SK-N-SH treated with all-trans-retinoic acid at 6 μM for 48 hours (cell line): ENCODE results near the gene GON7.

Experiments used
- OSR1 ChIP-seq: fragments of 250-450 bp; sonication (Bioruptor Pico); IDR thresholded peaks from 2 replicates; pipeline ENCODE4 v1.8.0; 2022; ENCODE audit warnings: moderate library complexity, mild to moderate bottlenecking, inconsistent platforms
- ZFP3 ChIP-seq: fragments of 250-450 bp; sonication (Bioruptor Pico); IDR thresholded peaks from 2 replicates; pipeline ENCODE4 v1.5.0; 2020; ENCODE audit warnings: mild to moderate bottlenecking, moderate library complexity

GRCh38 chr14:93195316-93195999 is 11.4 kb downstream of the GON7 start:
- TF ChIP-seq ZFP3 (CRISPR knock-in tag), result no peak
- no peak for TF ChIP-seq OSR1 (CRISPR knock-in tag)
